IMR-90 (cell line): ENCODE measurements around the gene RPS6KA4. TPM values are rescaled to one million over a fixed set of nuclear protein-coding genes. Genes with fewer than 3 reads are reported as not detected.

ENCODE experiments used
- ATAC-seq: fragments of 200-7000 bp; cut with Tn5 transposase; 2 replicates; pipeline ENCODE4 v1.9.1; 2020; ENCODE audit warnings: low read depth, mild to moderate bottlenecking, moderate library complexity
- BruUV-seq: library from RNA; stranded (reverse); fragments of 400-500 nt; replicated peaks from 2 replicates; lab custom pipeline; 2021; lab: Mats Ljungman, UMichigan
- CTCF ChIA-PET: fragments of 300-600 bp; formaldehyde crosslinking; extraction: SDS; loops from one replicate; lab custom pipeline; 2021; ENCODE audit warnings: antibody characterized with exemption; lab: Yijun Ruan, JAX
- POLR2A ChIA-PET: fragments of 300-600 bp; sonication (Branson Sonifier 250); formaldehyde crosslinking; loops from one replicate; lab custom pipeline; 2022; ENCODE audit warnings: antibody characterized with exemption; ENCODE audit not compliant: unreplicated experiment; lab: Charles Lee
- DNase-seq: peaks from one replicate; pipeline ENCODE4 v3.0.0; 2013
- H2AFZ ChIP-seq: replicated peaks from 2 replicates; pipeline ENCODE3; 2013; ENCODE audit warnings: low read length, mild to moderate bottlenecking; ENCODE audit not compliant: poor library complexity
- H2AK5ac ChIP-seq: 2 replicates; pipeline ENCODE4 v1.6.1; 2013; ENCODE audit warnings: low read depth, low read length, inconsistent platforms
- H2AK9ac ChIP-seq: replicated peaks from 2 replicates; pipeline ENCODE3; 2013; ENCODE audit warnings: mild to moderate bottlenecking, low read depth, low read length, moderate library complexity; ENCODE audit not compliant: poor library complexity
- H2BK120ac ChIP-seq: 2 replicates; pipeline ENCODE4 v1.6.1; 2013; ENCODE audit warnings: low read depth, low read length, inconsistent platforms
- H2BK15ac ChIP-seq: 3 replicates; pipeline ENCODE4 v1.6.1; 2013; ENCODE audit warnings: low read depth, low read length, inconsistent platforms
- H2BK20ac ChIP-seq: 2 replicates; pipeline ENCODE4 v1.6.1; 2013; ENCODE audit warnings: low read depth, mild to moderate bottlenecking, inconsistent platforms, low read length, moderate library complexity
- H2BK5ac ChIP-seq: 2 replicates; pipeline ENCODE4 v1.6.1; 2013; ENCODE audit warnings: mild to moderate bottlenecking, low read depth, low read length, inconsistent platforms; ENCODE audit not compliant: poor library complexity, severe bottlenecking
- H3K14ac ChIP-seq: replicated peaks from 2 replicates; pipeline ENCODE4 v1.6.1; 2013; ENCODE audit warnings: low read depth, low read length, inconsistent platforms
- H3K18ac ChIP-seq: 2 replicates; pipeline ENCODE4 v1.6.1; 2013; ENCODE audit warnings: low read depth, low read length, control low read depth
- H3K23ac ChIP-seq: 2 replicates; pipeline ENCODE4 v1.6.1; 2013; ENCODE audit warnings: low read depth, low read length, inconsistent platforms
- H3K27ac ChIP-seq: 2 replicates; pipeline ENCODE4 v1.5.1; 2013; ENCODE audit warnings: mild to moderate bottlenecking, control low read depth, low read length; ENCODE audit not compliant: insufficient read depth
- H3K27me3 ChIP-seq: 2 replicates; pipeline ENCODE4 v1.6.1; 2013; ENCODE audit warnings: low read length; ENCODE audit not compliant: control insufficient read depth, insufficient read depth
- H3K36me3 ChIP-seq: 2 replicates; pipeline ENCODE4 v1.6.1; 2013; ENCODE audit warnings: low read length, mixed read lengths; ENCODE audit not compliant: control insufficient read depth, insufficient read depth
- H3K4ac ChIP-seq: 2 replicates; pipeline ENCODE4 v1.6.1; 2013; ENCODE audit warnings: low read depth, low read length, inconsistent platforms
- H3K4me1 ChIP-seq: 2 replicates; pipeline ENCODE4 v1.6.1; 2013; ENCODE audit warnings: low read length, mixed read lengths; ENCODE audit not compliant: control insufficient read depth, insufficient read depth
- H3K4me2 ChIP-seq: 2 replicates; pipeline ENCODE4 v1.6.1; 2013; ENCODE audit warnings: low read depth, mild to moderate bottlenecking, control low read depth, low read length, moderate library complexity
- H3K4me3 ChIP-seq: 2 replicates; pipeline ENCODE4 v1.5.1; 2013; ENCODE audit warnings: low read depth, mild to moderate bottlenecking, control low read depth, low read length, moderate library complexity; ENCODE audit not compliant: insufficient read depth
- H3K56ac ChIP-seq: 2 replicates; pipeline ENCODE4 v1.6.1; 2013; ENCODE audit warnings: low read length, inconsistent platforms; ENCODE audit not compliant: insufficient read depth; ENCODE audit errors: extremely low read depth
- H3K79me1 ChIP-seq, 2 experiments: 2 replicates each; pipeline ENCODE4 v1.6.1; 2013; ENCODE audit warnings: low read length in 2 of 2, inconsistent platforms in 1 of 2, low read depth in 1 of 2
- H3K9ac ChIP-seq: 2 replicates; pipeline ENCODE4 v1.6.1; 2013; ENCODE audit warnings: low read depth, low read length, control low read depth
- H3K9me1 ChIP-seq: 2 replicates; pipeline ENCODE4 v1.6.1; 2013; ENCODE audit warnings: low read length, inconsistent platforms; ENCODE audit not compliant: insufficient read depth
- H3K9me3 ChIP-seq: 2 replicates; pipeline ENCODE4 v1.6.1; 2013; ENCODE audit warnings: low read length; ENCODE audit not compliant: control insufficient read depth, insufficient read depth
- H4K20me1 ChIP-seq: 2 replicates; pipeline ENCODE4 v1.6.1; 2013; ENCODE audit warnings: low read length, inconsistent platforms; ENCODE audit not compliant: insufficient read depth
- H4K5ac ChIP-seq: 2 replicates; pipeline ENCODE4 v1.6.1; 2013; ENCODE audit warnings: mild to moderate bottlenecking, low read depth, low read length, control low read depth
- H4K8ac ChIP-seq, 2 experiments: 2 replicates each; pipeline ENCODE4 v1.6.1; 2013; ENCODE audit warnings: low read depth in 2 of 2, low read length in 2 of 2, control low read depth in 1 of 2, inconsistent platforms in 1 of 2
- H4K91ac ChIP-seq: 2 replicates; pipeline ENCODE4 v1.6.1; 2013; ENCODE audit warnings: low read depth, low read length, inconsistent platforms; ENCODE audit not compliant: insufficient read depth
- BHLHE40 ChIP-seq: fragments of 150-350 bp; IDR thresholded peaks from 2 replicates; pipeline ENCODE4 v1.6.1; 2016; ENCODE audit warnings: mild to moderate bottlenecking, low read depth, low read length
- ELK1 ChIP-seq: fragments of 150-350 bp; IDR thresholded peaks from 2 replicates; pipeline ENCODE4 v1.6.1; 2016; ENCODE audit warnings: low read depth, mild to moderate bottlenecking, low read length, moderate library complexity, borderline replicate concordance
- FOS ChIP-seq: fragments of 150-350 bp; IDR thresholded peaks from 2 replicates; pipeline ENCODE4 v1.6.1; 2016; ENCODE audit warnings: low read depth, low read length
- MAFK ChIP-seq: IDR thresholded peaks from 2 replicates; pipeline ENCODE4 v1.6.1; 2012; ENCODE audit warnings: low read depth, low read length, improper control_type of control experiment
- MAZ ChIP-seq: IDR thresholded peaks from 2 replicates; pipeline ENCODE4 v1.6.1; 2012; ENCODE audit warnings: low read depth, mild to moderate bottlenecking, low read length, improper control_type of control experiment, moderate library complexity, borderline replicate concordance
- NFE2L2 ChIP-seq: fragments of 150-350 bp; IDR thresholded peaks from 2 replicates; pipeline ENCODE4 v1.6.1; 2016; ENCODE audit warnings: low read depth, mild to moderate bottlenecking, low read length
- POLR2A ChIP-seq: IDR thresholded peaks from 2 replicates; pipeline ENCODE4 v1.6.1; 2012; ENCODE audit warnings: mild to moderate bottlenecking, low read depth, low read length
- RAD21 ChIP-seq: IDR thresholded peaks from 2 replicates; pipeline ENCODE4 v1.6.1; 2012; ENCODE audit warnings: low read length, improper control_type of control experiment
- RCOR1 ChIP-seq: IDR thresholded peaks from 2 replicates; pipeline ENCODE4 v1.6.1; 2012; ENCODE audit warnings: mild to moderate bottlenecking, low read length, improper control_type of control experiment; ENCODE audit not compliant: insufficient replicate concordance
- RFX5 ChIP-seq: IDR thresholded peaks from 2 replicates; pipeline ENCODE4 v1.8.0; 2012; ENCODE audit warnings: low read depth, mild to moderate bottlenecking, low read length, moderate library complexity
- WGBS, 2 experiments: methylation state at CpG; one replicate each; pipeline versions ENCODE4 v1.1.5 to v1.1.7; 2013; ENCODE audit warnings: missing lambda C conversion rate in 2 of 2; ENCODE audit not compliant: insufficient read length in 1 of 2; ENCODE audit errors: extremely low coverage in 2 of 2; 5-methylcytosine and 5-hydroxymethylcytosine counted together
- dilution Hi-C: fragments of 300-500 bp; cut with HindIII; formaldehyde crosslinking; loops from one replicate; pipeline ENCODE4 v1.14.3; 2018; ENCODE audit warnings: low sequenced_read_pairs; ENCODE audit not compliant: unreplicated experiment
- in situ Hi-C: fragments of 300-500 bp; cut with MboI; formaldehyde crosslinking; loops from 3 replicates; pipeline ENCODE4 v1.14.3; 2019; ENCODE audit warnings: low sequenced_read_pairs, inconsistent platforms, mixed read lengths
- intact Hi-C: fragments of 100-400 bp; cut with micrococcal nuclease; formaldehyde crosslinking; loops from 2 replicates; pipeline ENCODE4 v1.10.0; 2022
- polyA plus RNA-seq, 3 experiments: library from polyadenylated mRNA; depleted of rRNA; stranded (reverse); fragments of >200 nt; gene quantifications; 2 replicates each; pipeline ENCODE4 v1.2.3, GENCODE V29; 2012; ENCODE audit warnings: low replicate concordance in 1 of 3
- total RNA-seq: library from RNA; depleted of rRNA; stranded (reverse); fragments of >200 nt; gene quantifications from 2 replicates; pipeline ENCODE4 v1.2.3, GENCODE V29; 2012
- TF ChIP-seq, protein P1 (sequence below): fragments of 150-350 bp; IDR thresholded peaks from 2 replicates; pipeline ENCODE4 v1.6.1; 2017; ENCODE audit warnings: mild to moderate bottlenecking, antibody characterized with exemption, low read length, low read depth

Gene RPS6KA4
- total and polyA plus RNA-seq, 2 of the 4 experiments (the other 2 are of a cell fraction) = 38.8 to 52.9 TPM

- H3K27me3 ChIP-seq = peaks cover 6% of the 10 kb centered on the region; the same call in 1 of the 2 replicates
- intact Hi-C loops = no loop called here
- H3K9ac ChIP-seq = no peak overlapping the region
- no peaks in the 10 kb centered on the region for H3K9me1 ChIP-seq
- DNase-seq = no peak
- H2AFZ ChIP-seq = no peak overlapping the region
- no peak overlapping the region for H3K23ac ChIP-seq
- no peak overlapping the region for H3K4me3 ChIP-seq
- H2BK15ac ChIP-seq = no peak overlapping the region
- no peak overlapping the region for H2AK9ac ChIP-seq
- no peak overlapping the region for H2BK120ac ChIP-seq
- TF ChIP-seq FOS (no peak), RCOR1 (no peak), MAZ (no peak), RFX5 (no peak), RAD21 (no peak), ELK1 (no peak), NFE2L2 (no peak), BHLHE40 (no peak), MAFK (no peak), POLR2A (no peak)
- TF ChIP-seq, protein P1, sequence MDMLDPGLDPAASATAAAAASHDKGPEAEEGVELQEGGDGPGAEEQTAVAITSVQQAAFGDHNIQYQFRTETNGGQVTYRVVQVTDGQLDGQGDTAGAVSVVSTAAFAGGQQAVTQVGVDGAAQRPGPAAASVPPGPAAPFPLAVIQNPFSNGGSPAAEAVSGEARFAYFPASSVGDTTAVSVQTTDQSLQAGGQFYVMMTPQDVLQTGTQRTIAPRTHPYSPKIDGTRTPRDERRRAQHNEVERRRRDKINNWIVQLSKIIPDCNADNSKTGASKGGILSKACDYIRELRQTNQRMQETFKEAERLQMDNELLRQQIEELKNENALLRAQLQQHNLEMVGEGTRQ = no peak
- H2AK5ac ChIP-seq = no peak overlapping the region
- POLR2A ChIA-PET = no interaction called here
- BruUV-seq = no TSS peak
- no peak overlapping the region for H3K4ac ChIP-seq
- no peak for ATAC-seq
- no peak overlapping the region for H3K18ac ChIP-seq
- H3K79me1 ChIP-seq = no peaks in the 10 kb centered on the region
- no peaks in the 10 kb centered on the region for H3K36me3 ChIP-seq
- no peak overlapping the region for H3K14ac ChIP-seq
- no peaks in the 10 kb centered on the region for H3K9me3 ChIP-seq
- H3K4me2 ChIP-seq = no peak overlapping the region
- no peak overlapping the region for H2BK20ac ChIP-seq
- dilution Hi-C loops = no loop called here
- peaks cover 6% of the 10 kb centered on the region for H3K4me1 ChIP-seq
- no peak overlapping the region for H4K5ac ChIP-seq
- no peak overlapping the region for H3K27ac ChIP-seq
- H4K8ac ChIP-seq = no peak overlapping the region
- no peak overlapping the region for H2BK5ac ChIP-seq
- CTCF ChIA-PET = no interaction called here
- in situ Hi-C loops = no loop called here
- H4K20me1 ChIP-seq = no peaks in the 10 kb centered on the region
- H4K91ac ChIP-seq = no peak overlapping the region
- WGBS, 2 experiments = 93% methylated on average over 25 of the region's 28 CpGs; no CpG with 5 or more reads in 1 of the 2 experiments
- no peak overlapping the region for H3K56ac ChIP-seq
These were observed 14.2 kb upstream of the RPS6KA4 start for GRCh38 chr11:64344787-64345186.
